ENCODE results near the gene FAM219B. TPM values are rescaled to one million over a fixed set of nuclear protein-coding genes. Genes with fewer than 3 reads are reported as not detected.

The FAM219B gene
- total and polyA plus RNA-seq, 8 donors, result 59.2 to 84.7 (median 61.8) TPM

DNA sequence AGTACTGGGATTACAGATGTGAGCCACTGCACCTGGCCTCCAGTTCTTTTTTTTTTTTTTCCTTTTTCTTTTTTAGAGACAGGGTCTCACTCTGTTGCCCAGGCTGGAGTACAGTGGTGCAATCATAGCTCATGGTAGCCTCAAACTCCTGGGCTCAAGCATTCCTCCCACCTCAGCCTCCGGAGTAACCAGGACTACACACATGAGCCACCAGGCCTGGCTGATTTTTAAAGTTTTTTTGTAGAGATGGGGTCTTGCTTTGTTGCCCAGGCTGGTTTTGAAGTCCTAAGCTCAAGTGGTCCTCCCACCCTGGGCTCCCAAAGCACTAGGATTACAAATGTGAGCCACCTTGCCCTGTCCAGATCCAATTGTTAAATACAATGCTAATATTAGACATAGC is 50.1 kb downstream of the FAM219B start:
- TF ChIP-seq, protein P1, sequence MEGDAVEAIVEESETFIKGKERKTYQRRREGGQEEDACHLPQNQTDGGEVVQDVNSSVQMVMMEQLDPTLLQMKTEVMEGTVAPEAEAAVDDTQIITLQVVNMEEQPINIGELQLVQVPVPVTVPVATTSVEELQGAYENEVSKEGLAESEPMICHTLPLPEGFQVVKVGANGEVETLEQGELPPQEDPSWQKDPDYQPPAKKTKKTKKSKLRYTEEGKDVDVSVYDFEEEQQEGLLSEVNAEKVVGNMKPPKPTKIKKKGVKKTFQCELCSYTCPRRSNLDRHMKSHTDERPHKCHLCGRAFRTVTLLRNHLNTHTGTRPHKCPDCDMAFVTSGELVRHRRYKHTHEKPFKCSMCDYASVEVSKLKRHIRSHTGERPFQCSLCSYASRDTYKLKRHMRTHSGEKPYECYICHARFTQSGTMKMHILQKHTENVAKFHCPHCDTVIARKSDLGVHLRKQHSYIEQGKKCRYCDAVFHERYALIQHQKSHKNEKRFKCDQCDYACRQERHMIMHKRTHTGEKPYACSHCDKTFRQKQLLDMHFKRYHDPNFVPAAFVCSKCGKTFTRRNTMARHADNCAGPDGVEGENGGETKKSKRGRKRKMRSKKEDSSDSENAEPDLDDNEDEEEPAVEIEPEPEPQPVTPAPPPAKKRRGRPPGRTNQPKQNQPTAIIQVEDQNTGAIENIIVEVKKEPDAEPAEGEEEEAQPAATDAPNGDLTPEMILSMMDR (IDR thresholded peaks at IDR 0.05), result no peak
- Histone ChIP-seq H3K4me1 (peaks cover 4 to 30% of the 10 kb centered on the region in 2 donors), H3K27ac (no peak overlapping the region), H3K27me3 (no peaks in the 10 kb centered on the region), H3K9me3 (no peaks in the 10 kb centered on the region), H3K4me3 (no peak overlapping the region), H3K36me3 (peaks cover 0 to 45% of the 10 kb centered on the region in 2 donors)
- intact Hi-C loops (cut with DNase I), result no loop called here
- ATAC-seq (no peak), DNase-seq (no peak)

- H3K4me1 ChIP-seq, result peaks cover 4 to 30% of the 10 kb centered on the region in 2 donors
- no peak for DNase-seq
- TF ChIP-seq, protein P1 (IDR thresholded peaks at IDR 0.05), result no peak
- H3K9me3 ChIP-seq, result no peaks in the 10 kb centered on the region
- H3K27me3 ChIP-seq, result no peaks in the 10 kb centered on the region
- intact Hi-C loops (cut with DNase I), result no loop called here
- ATAC-seq, result no peak
- peaks cover 0 to 47% of the 10 kb centered on the region in 2 donors for H3K36me3 ChIP-seq
- H3K27ac ChIP-seq, result no peak overlapping the region
- no peak overlapping the region for H3K4me3 ChIP-seq
Observed at GRCh38 chr15:74855857-74856256, 50.8 kb downstream of the FAM219B start.

DNA sequence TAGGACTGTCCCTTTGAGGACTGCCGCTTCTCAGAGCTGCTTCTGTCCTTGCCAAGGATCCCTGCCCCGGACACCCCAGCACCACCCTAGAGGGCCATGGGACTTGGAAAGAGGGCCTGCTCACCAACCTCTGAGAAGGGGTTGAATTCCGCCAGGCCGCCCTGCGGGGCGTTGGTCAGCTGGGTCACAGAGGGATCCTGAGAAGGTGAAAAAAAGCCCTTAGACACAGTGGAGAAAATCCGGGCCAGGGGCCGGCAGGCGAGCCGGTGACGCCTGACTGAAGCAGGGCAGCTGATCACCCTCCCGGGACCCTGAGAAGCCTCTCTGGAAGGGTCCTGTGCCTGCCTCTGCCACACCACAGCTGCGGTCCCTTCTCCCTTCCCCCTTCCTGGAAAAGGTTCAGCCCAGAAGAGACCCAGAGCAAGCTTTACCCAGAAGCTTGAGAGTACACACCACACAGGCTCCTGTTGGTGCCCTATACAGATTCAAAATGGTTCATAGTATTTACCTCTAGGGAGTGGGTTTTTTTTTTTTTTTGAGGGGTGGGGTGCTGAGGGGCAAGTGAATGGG is 52.1 kb downstream of the FAM219B start:
- peaks cover 0 to 60% of the 10 kb centered on the region in 2 donors for H3K36me3 ChIP-seq
- DNase-seq, result no peak

DNA sequence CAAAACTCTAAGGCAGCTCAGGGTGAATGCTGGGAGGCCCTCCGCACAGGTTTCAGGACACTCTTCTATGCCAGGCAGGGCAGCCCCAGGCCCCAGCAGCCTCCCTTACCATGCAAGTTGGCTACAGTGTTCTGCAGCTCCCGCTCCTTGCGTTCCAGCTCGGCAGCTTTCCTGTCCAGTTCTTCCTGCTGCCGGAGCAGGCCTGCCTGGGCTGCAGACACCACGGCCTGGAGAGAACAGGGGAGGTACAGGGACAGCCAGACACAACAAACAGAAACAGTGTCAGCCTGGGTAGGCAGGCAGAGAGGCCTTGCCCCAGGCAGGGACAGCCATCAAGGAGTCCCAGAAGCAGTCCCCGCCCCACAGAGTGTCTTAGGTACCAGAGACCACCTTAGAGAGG is 54.7 kb downstream of the FAM219B start:
- Histone ChIP-seq H3K4me3 (no peak overlapping the region), H3K27ac (no peak overlapping the region), H3K36me3 (peaks cover 0 to 79% of the 10 kb centered on the region in 2 donors), H3K9me3 (no peaks in the 10 kb centered on the region), H3K4me1 (peaks cover 0 to 6% of the 10 kb centered on the region in 2 donors), H3K27me3 (no peaks in the 10 kb centered on the region)
- intact Hi-C loops (cut with DNase I), result no loop called here
- no peak for DNase-seq
- TF ChIP-seq, protein P1 (IDR thresholded peaks at IDR 0.05), result no peak
- ATAC-seq, result no peak

More for the DNA sequence above, 52.1 kb downstream of the FAM219B start:
- H3K4me1 ChIP-seq, result peaks cover 4 to 30% of the 10 kb centered on the region in 2 donors
- H3K27me3 ChIP-seq, result no peaks in the 10 kb centered on the region
- intact Hi-C loops (cut with DNase I), result no loop called here
- no peak overlapping the region for H3K27ac ChIP-seq
- TF ChIP-seq, protein P1 (IDR thresholded peaks at IDR 0.05), result no peak
- no peaks in the 10 kb centered on the region for H3K9me3 ChIP-seq
- no peak overlapping the region for H3K4me3 ChIP-seq
- no peak for ATAC-seq

DNA sequence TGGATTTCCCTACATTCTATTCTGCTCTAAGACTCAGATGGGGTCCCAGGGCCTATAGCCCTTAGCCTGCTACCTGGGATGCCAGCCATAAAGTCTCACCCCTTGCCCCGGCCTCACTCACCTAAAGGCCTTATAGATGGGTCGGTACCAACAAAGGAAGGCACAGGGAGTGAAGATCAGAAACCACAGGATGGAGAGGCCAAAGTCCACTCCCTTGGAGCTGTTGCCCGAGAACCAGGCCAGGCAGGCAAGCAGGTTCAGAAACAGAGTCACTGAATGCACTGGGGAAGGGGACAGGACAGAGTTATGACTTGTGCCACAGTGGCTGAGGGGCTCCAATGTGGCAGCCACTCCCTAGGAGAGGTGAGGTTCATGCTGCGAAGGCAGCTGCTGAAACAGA is 56.3 kb downstream of the FAM219B start:
- no peak overlapping the region for H3K27ac ChIP-seq
- no peaks in the 10 kb centered on the region for H3K9me3 ChIP-seq
- H3K27me3 ChIP-seq, result no peaks in the 10 kb centered on the region
- DNase-seq (no peak), ATAC-seq (no peak)
- TF ChIP-seq, protein P1 (IDR thresholded peaks at IDR 0.05), result no peak
- no peak overlapping the region for H3K4me3 ChIP-seq
- peaks cover 0 to 94% of the 10 kb centered on the region in 2 donors for H3K36me3 ChIP-seq
- H3K4me1 ChIP-seq, result no peaks in the 10 kb centered on the region
- intact Hi-C loops (cut with DNase I), result no loop called here

Other genes starting within 250 kb of the FAM219B start
- 10 to 100 TPM; 27.9 to 28.0 TPM for gene EDC3, start 210.8 kb downstream of the FAM219B start, total RNA-seq
- 10 to 100 TPM; 34.9 to 43.6 (median 37.4) TPM for gene EDC3, start 210.8 kb downstream of the FAM219B start, polyA plus RNA-seq (ENCODE audit: insufficient read length in 6 of 6)
- gene CYP1A1, start 181.3 kb downstream of the FAM219B start, total RNA-seq, result not detected
- 1 to 10 TPM in 2 of 6 donors, under 1 TPM in 4; 0.31 to 1.4 (median 0.86) TPM for gene CYP1A1, start 181.3 kb downstream of the FAM219B start, polyA plus RNA-seq (ENCODE audit: insufficient read length in 6 of 6)
- gene CYP1A2, start 158.0 kb downstream of the FAM219B start, total RNA-seq, result under 1 TPM in 1 of 2 donors, not detected in 1; 0.15 TPM
- under 1 TPM; 0.21 to 0.58 (median 0.35) TPM for gene CYP1A2, start 158.0 kb downstream of the FAM219B start, polyA plus RNA-seq (ENCODE audit: insufficient read length in 6 of 6)
- 100 to 1,000 TPM in 1 of 2 donors, 10 to 100 TPM in 1; 52.3 to 101 TPM for gene CSK, start 124.8 kb downstream of the FAM219B start, total RNA-seq
- 10 to 100 TPM; 41.5 to 55.9 (median 48.3) TPM for gene CSK, start 124.8 kb downstream of the FAM219B start, polyA plus RNA-seq (ENCODE audit: insufficient read length in 6 of 6)
- under 1 TPM in 1 of 2 donors, not detected in 1; 0.39 TPM for gene LMAN1L, start 94.0 kb downstream of the FAM219B start, total RNA-seq
- gene LMAN1L, start 94.0 kb downstream of the FAM219B start, polyA plus RNA-seq (ENCODE audit: insufficient read length in 6 of 6), result under 1 TPM in 2 of 6 donors, not detected in 4; 0.08 to 0.32 TPM
- gene CPLX3, start 80.2 kb downstream of the FAM219B start, total RNA-seq, result not detected
- gene CPLX3, start 80.2 kb downstream of the FAM219B start, polyA plus RNA-seq (ENCODE audit: insufficient read length in 6 of 6), result under 1 TPM in 1 of 6 donors, not detected in 5; 0.14 TPM
- gene ULK3, start 63.7 kb downstream of the FAM219B start, total RNA-seq, result 10 to 100 TPM; 37.4 to 45.1 TPM
- gene ULK3, start 63.7 kb downstream of the FAM219B start, polyA plus RNA-seq (ENCODE audit: insufficient read length in 6 of 6), result 10 to 100 TPM; 27.3 to 44.8 (median 34.9) TPM
- gene SCAMP2, start 33.5 kb downstream of the FAM219B start, total RNA-seq, result 100 to 1,000 TPM; 131 to 138 TPM
- gene SCAMP2, start 33.5 kb downstream of the FAM219B start, polyA plus RNA-seq (ENCODE audit: insufficient read length in 6 of 6), result 10 to 100 TPM; 42.8 to 56.2 (median 44.8) TPM
- 10 to 100 TPM; 27.8 to 30.7 TPM for gene MPI, start 16.8 kb downstream of the FAM219B start, total RNA-seq
- 10 to 100 TPM; 60.3 to 69.8 (median 61.1) TPM for gene MPI, start 16.8 kb downstream of the FAM219B start, polyA plus RNA-seq (ENCODE audit: insufficient read length in 6 of 6)
- gene COX5A, start 31.2 kb upstream of the FAM219B start, total RNA-seq, result 100 to 1,000 TPM; 170 TPM
- 100 to 1,000 TPM; 112 to 131 (median 127) TPM for gene COX5A, start 31.2 kb upstream of the FAM219B start, polyA plus RNA-seq (ENCODE audit: insufficient read length in 6 of 6)
- gene RPP25, start 49.9 kb upstream of the FAM219B start, total RNA-seq, result 10 to 100 TPM; 13.8 to 14.1 TPM
- gene RPP25, start 49.9 kb upstream of the FAM219B start, polyA plus RNA-seq (ENCODE audit: insufficient read length in 6 of 6), result 1 to 10 TPM; 4.0 to 9.5 (median 6.0) TPM
- gene SCAMP5, start 88.7 kb upstream of the FAM219B start, total RNA-seq, result 10 to 100 TPM in 1 of 2 donors, 1 to 10 TPM in 1; 1.9 to 20.1 TPM
- 10 to 100 TPM; 12.7 to 31.3 (median 13.8) TPM for gene SCAMP5, start 88.7 kb upstream of the FAM219B start, polyA plus RNA-seq (ENCODE audit: insufficient read length in 6 of 6)
- 10 to 100 TPM; 13.2 to 14.1 TPM for gene PPCDC, start 116.7 kb upstream of the FAM219B start, total RNA-seq
- 10 to 100 TPM in 4 of 6 donors, 1 to 10 TPM in 2; 9.4 to 19.0 (median 11.6) TPM for gene PPCDC, start 116.7 kb upstream of the FAM219B start, polyA plus RNA-seq (ENCODE audit: insufficient read length in 6 of 6)

Measured in left lung (tissue), 10 donors.